Limb (tissue), 2 donors: Measurements from ENCODE around the gene FAM221A.
"Not testable (repeated sequence)": the region's sequence is repeated elsewhere in the genome, so short reads cannot be mapped to it uniquely, and the experiment has no call there.

Source experiments
- DNase-seq, 2 donors: peaks; one replicate each; pipeline ENCODE4 v3.0.0-alpha.2; 2016; ENCODE audit errors: extremely low spot score in 2 of 2

FAM221A gene

DNA sequence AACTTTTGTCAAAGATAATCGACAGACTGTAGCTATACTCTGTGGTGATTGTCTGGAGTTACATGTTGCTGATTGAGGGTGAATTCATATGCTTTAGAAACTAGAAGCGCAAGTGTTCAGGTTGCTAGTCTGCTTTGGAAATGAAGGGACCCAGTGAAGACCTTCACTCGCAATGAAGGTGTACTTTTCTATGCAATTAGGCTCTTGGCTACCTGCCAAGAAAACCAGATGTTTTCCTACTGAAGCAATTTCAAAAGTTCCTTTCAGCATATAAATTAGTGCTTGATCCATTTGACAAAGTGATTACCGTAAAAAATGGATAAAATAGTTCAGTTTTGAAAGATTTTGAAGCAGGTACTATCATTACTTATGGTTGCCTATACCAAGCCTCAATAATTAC is 20.0 kb downstream of the FAM221A start:
- DNase-seq: no peak

DNA sequence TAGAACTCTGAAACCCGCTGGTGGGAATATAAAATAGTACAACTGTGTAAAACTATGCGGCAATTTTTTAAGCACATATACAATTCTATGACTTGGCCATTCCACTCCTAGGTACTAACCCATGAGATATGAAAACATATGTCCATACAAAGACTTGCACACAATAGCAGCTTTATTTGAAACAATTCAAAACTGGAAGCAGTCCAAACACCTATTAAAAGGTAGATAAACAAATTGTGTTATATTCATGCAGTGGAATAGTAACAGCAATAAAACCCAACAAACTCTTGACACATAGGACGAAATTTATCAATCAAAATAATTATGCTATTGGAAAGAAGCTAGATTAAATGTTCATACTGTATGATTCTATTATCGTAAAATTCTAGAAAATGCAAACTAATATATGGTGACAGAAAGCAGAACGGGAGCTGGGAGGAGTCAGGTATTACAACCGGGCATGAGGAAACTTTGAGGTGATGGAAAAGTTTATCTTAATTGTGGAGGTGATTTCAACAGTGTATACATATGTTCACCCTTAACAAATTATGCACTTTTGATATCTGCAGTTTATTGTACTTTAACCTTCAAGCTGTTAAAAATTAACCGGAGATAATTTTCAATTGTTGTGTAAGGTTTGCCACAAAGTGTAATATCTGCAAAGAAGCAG is 29.2 kb downstream of the FAM221A start:
- no peak for DNase-seq

DNA sequence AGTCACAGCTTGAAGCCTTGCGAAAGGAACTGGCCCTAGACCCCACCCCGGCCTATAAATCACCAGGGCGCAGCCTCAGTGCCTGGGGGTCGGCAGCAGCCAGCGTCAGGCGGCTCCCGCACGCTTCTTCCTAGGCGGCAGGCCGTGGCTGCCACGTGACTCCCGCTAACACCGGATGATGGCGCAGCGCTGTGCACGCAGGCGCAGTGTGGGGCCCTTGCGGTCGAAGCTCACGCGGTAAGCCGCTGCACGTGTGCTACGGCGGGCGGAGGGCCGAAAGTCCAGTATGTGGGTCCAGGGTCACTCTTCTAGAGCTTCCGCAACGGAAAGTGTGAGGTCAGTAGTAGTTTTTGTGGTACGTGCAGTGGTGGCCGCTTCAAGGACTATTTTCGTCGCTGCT is 30.0 kb downstream of the FAM221A start, which contains the start of gene STK31:
STK31 (plus strand) TSS at position 220 of the 400 bp plus-strand sequence; CDS start at position 287, 67 bp downstream.
- DNase-seq: no peak

DNA sequence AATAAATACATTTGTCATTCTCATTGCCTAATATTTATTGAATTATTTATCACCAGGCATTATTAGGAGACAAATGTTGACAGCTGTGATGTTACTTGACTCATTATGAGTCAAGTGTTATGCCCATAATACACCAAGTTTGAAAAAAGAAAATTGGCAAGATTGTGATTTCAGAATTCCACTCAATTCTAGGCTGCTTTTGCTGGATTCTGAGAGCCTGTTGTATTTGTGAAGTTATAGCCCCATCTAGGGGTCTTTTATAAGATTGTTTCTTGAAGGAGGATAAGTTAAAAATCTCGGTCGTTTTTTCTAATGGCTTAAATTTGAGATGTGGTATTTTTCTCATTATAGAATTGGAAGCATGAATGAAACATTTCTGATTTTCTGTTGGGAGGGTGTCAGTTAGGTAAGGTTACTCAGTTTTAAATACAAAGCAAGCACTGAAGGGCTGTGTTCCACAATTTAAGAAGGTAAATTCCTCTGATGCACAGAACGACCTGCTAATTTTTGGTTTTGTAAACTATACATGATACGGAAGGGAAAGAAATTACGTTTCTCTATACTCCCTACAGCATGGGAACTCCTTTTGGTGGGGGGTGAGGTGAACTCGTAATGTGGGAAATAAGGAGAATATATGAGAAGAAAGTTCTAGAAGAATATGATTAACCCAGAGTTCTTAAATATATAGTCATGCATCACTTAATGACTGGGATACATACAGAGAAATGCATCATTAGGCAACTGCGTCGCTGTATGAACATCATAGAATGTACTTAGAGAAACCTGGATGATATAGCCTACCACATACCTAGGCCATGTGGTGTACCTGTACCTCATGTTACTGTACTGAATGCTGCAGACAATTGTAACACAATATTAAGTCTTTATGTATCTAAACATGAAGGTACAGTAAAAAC is 32.6 kb downstream of the FAM221A start:
- DNase-seq: peak in 1 of 2 donors; percentile 87

DNA sequence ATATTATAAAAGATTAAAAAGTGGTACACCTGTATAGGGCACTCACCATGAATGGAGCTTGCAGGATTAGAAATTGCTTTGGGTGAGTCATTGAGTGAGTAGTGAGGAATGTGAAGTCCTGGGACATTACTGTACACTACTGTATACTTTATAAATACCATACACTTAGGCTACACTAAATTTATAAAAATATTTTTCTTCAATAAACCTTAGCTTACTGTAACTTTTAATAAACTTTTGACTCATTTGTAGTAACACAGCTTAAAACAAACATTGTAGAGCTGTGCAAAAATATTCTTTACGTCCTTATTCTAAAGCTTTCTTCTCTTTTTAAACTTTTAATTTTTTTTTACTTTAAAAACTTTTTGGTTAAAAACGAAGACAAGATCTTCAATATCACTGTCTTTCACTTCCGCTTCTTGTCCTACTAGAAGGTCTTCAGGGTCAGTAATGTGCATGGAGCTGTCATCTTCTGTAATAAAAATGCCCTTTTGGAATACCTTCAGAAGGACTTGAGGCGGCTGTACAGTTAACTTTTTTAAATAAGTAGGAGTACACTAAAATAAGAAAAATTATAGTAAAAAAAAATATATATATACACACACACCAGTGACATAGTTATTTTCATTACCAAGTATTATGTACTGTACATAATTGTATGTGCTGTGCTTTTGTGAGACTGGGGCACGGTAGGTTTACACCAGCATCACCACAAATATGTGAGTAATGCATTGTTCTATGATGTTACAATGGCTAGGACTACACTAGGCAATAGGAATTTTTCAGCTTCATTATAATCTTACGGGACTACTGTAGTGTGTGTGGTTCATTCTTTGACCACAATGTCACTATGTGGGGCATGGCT is 33.5 kb downstream of the FAM221A start:
- DNase-seq: no peak

DNA sequence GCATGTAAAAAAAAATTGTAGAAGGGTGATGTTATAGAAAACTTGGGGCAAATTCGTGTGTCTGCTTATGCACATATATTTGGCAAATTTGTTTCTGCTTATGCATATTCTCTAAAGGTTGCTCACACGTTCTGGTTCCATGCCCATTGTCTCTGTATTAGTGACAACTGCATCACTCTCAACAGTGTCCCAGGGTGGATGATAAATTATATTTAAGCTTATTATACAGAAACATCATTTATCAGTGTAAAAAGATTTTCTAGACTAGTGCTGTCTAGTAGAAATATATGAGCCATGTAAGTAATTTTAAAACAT is 34.1 kb downstream of the FAM221A start:
- no peak for DNase-seq

DNA sequence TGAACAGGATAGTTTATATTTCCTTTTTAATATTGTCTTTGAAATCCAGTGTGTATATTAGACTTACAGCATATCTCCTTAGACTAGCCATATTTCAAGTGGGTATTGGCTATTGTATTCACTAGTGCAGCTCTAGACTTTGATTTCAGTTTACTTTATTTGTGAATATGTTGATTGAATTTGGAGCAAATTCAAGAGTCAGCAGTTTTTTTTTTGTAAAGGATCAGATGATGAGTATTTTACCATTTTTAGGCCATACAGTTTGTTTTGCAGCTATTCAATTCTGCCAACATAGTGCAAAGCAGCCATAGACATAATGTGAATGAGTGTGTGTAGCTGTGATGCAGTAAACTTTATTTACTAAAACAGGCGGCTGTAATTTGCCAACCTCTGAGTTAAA is 34.6 kb downstream of the FAM221A start:
- no peak for DNase-seq

DNA sequence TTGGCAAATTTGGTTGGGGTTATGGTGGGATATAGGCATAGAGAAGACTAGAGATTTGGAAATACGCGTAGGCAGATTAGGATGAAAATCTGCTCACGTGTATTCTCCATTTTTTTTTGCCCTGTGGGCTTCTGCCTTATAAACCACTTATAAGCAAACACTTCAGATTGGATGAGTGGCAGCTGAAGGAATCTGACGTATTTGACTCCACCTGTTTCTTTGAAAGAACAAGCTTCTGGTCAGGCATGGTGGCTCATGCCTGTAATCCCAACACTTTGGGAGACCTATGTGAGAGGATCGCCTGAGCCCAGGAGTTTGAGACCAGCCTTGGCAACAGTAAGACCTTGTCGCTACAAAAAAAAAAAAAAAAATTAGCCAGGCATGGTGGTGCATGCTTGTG is 35.1 kb downstream of the FAM221A start:
- DNase-seq: no peak

DNA sequence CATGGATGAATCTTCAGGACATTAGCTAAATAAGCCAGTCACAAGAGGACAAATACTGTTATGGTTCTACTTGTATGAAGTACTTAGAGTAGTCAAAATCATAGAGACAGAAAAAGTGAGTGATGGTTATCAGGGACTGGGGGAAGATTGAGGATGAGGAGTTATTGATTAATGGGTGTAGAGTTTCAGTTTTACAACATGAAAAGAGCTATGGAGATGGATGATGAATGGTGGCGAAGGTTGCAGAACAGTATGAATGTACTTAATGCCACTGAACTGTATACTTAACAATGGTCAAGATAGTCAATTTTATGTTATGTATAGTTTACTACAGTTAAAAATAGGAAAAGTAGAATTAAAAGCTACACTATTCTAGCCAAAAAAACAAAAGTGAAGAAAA is 37.8 kb downstream of the FAM221A start:
- DNase-seq: no peak

DNA sequence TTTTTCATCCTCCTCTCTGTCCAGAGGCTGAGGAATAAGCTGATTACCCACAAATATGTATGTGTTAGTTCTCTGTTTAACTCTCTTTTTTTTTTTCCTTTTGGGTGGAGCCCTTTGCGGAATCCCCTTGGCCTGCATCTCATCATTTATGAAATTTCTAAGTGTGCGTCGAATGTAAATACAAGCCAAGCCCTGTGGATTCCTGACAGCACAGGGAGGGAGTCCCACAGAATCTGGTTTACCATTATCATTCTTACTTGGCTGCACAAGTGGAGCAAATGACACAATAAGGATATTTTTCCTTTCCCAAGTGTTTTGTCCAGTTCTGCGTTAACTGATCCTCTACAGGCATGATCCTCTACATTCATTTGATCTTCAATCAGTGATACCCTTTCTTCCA is 41.5 kb downstream of the FAM221A start:
- DNase-seq: no peak

DNA sequence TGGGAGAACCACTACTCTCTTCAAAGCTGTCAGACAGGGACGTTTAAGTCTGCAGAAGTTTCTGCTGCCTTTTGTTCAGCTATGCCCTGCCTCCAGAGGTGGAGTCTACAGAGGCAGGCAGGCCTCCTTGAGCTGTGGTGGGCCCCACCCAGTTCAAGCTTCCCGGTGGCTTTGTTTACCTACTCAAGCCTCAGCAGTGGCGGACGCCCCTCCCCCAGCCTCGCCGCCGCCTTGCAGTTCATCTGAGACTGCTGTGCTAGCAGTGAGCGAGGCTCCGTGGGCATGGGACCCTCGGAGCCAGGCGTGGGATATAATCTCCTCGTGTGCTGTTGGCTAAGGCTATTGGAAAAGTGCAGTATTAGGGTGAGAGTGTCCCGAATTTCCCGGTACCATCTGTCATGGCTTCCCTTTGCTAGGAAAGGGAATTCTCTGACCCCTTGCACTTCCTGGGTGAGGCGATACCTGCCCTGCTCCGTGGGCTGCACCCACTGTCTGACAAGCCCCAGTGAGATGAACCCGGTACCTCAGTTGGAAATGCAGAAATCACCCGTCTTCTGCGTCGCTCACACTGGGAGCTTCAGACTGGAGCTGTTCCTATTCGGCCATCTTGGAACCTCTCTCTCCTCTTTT is 42.7 kb downstream of the FAM221A start:
- not testable (repeated sequence) for DNase-seq

DNA sequence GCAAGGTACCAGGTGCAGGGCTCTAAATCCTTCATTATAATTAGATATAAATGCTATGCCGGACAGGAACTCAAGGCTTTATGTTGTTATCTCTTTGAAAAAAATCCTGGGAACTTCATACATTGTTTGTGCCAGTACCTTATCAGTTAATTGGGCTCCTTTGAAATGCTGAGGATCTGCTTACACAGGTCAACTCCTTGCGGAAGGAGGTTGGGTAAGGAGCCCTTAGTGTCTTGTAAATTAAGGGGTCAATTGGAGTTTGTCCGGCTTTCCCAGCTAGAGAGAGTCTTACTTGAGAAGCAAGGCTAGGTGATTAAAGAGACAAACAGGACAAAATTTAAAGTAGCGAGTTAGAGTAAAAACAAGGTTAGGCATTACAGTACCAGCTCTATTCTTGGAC is 44.1 kb downstream of the FAM221A start:
- not testable (repeated sequence) for DNase-seq

DNA sequence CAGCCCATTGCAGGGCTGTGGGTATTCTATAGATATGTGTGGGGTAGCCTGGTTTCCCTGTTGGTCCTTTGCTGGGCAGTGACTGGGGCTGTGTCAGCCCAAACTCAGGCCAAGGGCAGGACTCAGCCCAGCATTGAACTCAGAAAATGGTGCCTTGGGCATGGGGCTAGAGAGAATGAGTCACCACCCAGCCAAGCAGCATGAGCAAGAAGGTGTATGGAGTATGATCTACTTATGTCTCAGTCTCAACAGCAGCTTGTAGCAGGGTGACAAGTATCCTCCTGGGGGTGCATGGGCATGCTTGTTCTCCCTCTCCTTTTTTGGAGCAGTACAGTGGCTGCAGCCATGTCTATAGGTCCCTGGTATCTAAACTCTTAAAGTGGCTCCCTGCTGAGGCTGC is 62.1 kb downstream of the FAM221A start:
- no peak for DNase-seq

DNA sequence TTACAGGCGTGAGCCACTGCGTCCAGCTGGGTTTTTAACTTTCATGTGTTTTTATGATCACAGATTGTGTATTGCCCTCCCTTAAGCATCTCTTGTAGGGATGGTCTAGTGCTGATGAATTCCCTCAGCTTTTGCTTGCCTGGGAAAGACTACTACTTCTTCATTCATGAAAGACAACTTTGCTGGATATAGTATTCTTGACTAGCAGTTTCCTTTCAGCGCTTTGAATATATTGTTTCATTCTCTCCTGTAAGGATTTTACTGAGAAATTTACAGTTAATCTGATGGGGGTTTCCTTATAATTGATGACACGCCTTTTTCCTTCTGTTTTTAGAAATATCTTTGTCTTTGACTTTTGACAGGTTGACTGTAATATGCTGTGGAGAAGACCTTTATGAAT is 63.2 kb downstream of the FAM221A start:
- DNase-seq: no peak

DNA sequence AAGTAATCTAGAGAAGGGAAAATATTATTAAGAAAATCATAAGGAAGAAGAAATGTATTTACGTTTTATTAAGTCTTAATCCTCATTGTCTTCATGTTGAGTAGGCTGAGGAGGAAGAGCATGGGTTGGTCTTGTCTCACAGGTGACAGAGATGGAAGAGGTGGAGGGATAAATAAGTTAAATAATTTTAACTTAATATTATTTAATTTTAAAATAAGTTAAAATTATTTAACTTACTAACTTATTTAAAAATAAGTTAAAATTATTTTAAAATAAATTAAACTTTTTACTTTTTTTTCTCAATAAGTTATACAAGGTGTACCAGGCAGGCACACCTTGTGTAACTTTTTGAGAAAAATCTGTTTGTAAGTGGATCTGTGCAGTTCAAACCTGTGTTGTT is 66.6 kb downstream of the FAM221A start:
- DNase-seq: no peak

DNA sequence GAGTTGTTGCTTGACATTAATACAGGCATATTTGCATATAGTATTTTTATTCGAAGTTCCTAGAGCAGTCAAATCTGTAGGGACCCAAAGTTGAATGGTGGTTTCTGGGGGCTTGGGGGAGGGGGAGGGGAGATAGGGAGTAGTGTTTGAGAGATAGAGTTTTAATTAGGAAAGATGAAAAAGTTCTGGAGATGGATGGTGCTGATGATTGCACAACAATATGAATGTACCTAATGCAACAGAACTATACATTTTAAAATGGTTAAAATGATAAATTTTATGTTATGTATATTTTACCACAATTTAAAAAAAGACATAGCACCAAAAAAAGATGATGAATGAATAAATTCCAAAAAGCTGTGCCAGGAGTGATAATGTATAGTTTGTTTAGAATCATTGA is 71.9 kb downstream of the FAM221A start:
- no peak for DNase-seq
